Gastrocnemius medialis (tissue), 4 donors: ENCODE measurements around the gene SPTBN2. TPM values are rescaled to one million over a fixed set of nuclear protein-coding genes. Genes with fewer than 3 reads are reported as not detected.

Source experiments
- ATAC-seq, 2 donors: fragments of 150-250 bp; one replicate each; pipeline ENCODE4 v1.9.1; 2016
- DNase-seq, 2 donors: peaks; one replicate each; pipeline ENCODE4 v3.0.0-alpha.2; 2019
- H3K27ac ChIP-seq, 4 donors: fragments of 200-600 bp; sonication (generic); 1 replicate in 1 of 4; 2 replicates in 3 of 4; pipeline ENCODE4 v1.5.1; 2016 to 2018; ENCODE audit warnings: mild to moderate bottlenecking in 2 of 4, moderate library complexity in 1 of 4
- H3K27me3 ChIP-seq, 3 donors: fragments of 200-600 bp; sonication (generic) in 2 of 3; 1 replicate in 1 of 3; 2 replicates in 2 of 3; pipeline versions ENCODE4 v1.5.1 to v1.6.0; 2016 to 2019; ENCODE audit warnings: mild to moderate bottlenecking in 1 of 3, moderate library complexity in 1 of 3
- H3K36me3 ChIP-seq, 2 donors: fragments of 200-600 bp; sonication (generic) in 1 of 2; one replicate each; pipeline ENCODE4 v1.5.1; 2017 to 2018
- H3K4me1 ChIP-seq, 2 donors: fragments of 200-600 bp; sonication (generic) in 1 of 2; one replicate each; pipeline ENCODE4 v1.5.1; 2016 to 2017; ENCODE audit warnings: mild to moderate bottlenecking in 2 of 2
- H3K4me3 ChIP-seq, 4 donors: fragments of 200-600 bp; sonication (generic) in 3 of 4; 1 replicate in 1 of 4; 2 replicates in 3 of 4; pipeline ENCODE4 v1.5.1; 2016 to 2019; ENCODE audit warnings: mild to moderate bottlenecking in 2 of 4
- H3K9me3 ChIP-seq, 3 donors: fragments of 200-600 bp; sonication (generic) in 2 of 3; 1 replicate in 1 of 3; 2 replicates in 2 of 3; pipeline ENCODE4 v1.5.1; 2016 to 2019
- POLR2A ChIP-seq, 2 donors: fragments of 450-650 bp; IDR thresholded peaks; one replicate each; pipeline ENCODE4 v1.6.1; 2017; ENCODE audit warnings: antibody characterized with exemption in 2 of 2, mild to moderate bottlenecking in 2 of 2, moderate library complexity in 2 of 2
- in situ Hi-C, 4 donors: fragments of 200-750 bp; cut with MboI; loops; one replicate each; pipeline versions ENCODE4 v1.15.0 to v1.8.0; 2017; ENCODE audit warnings: low sequenced_read_pairs in 4 of 4
- intact Hi-C: fragments of 100-400 bp; cut with DNase I; formaldehyde crosslinking; loops from one replicate; pipeline ENCODE4 v1.15.1; 2023; ENCODE audit warnings: low total_unique reads
- total RNA-seq, 4 donors: library from RNA; depleted of rRNA; stranded (reverse); fragments of >200 nt; gene quantifications; one replicate each; pipeline versions ENCODE4 v1.1.0 to v1.2.3, GENCODE V29; 2016
- TF ChIP-seq, protein P1 (sequence below), 5 experiments: fragments of 450-650 bp in 3 of 5; fragments of 200-600 bp in 2 of 5; sonication (generic) in 2 of 5; IDR thresholded peaks in 4 of 5; conservative IDR thresholded peaks in 1 of 5; 1 replicate in 4 of 5; 2 replicates in 1 of 5; pipeline ENCODE4 v1.5.1; 2016 to 2019; ENCODE audit warnings: antibody characterized with exemption in 5 of 5, mild to moderate bottlenecking in 3 of 5, moderate library complexity in 3 of 5

SPTBN2 gene
- total RNA-seq, 4 donors from 2014 or later: 0.40 to 1.5 (median 1.0) TPM

DNA sequence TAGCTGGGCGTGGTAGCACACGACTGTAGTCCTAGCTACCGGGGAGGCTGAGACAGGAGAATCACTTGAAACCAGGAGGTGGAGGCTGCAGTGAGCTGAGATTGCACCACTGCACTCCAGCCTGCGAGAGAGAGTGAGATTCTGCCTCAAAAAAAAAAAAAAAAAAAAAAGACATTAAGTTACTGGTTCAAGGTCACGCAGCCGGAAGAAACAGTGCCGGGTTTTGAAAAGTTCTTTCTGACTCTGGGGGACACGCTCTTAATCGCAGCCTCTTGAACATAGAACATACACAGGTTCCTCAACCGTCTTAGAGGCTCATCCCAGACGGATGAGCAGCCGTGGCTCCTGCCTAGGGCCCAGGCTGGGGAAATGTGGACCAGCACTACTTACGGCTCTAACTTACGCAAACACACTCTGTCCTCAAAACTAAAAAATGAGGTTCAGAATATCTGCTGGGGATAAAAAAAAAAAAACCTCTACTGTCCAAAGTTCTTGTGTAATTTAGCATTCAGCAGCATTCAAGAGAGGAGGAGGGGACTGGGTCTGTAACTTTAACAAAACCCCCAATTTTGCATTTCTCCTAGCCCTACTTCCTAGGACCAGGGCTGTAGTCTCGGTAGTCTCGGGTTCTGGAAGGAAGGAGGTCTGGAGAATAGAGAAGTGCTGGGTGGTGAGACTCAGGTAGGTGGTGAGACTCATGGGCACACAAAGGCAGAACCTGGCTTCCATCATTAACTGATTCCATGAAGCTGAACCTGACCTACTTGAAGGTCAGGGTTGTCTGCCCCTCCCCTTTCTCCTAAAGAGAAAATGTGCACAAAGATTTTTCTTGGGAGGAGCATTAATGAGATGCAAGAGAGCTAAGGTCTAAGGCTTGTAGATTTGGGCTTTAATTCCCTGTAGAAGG, 6.0 kb downstream of the SPTBN2 start:
- Histone ChIP-seq H3K9me3 (no peaks in the 10 kb centered on the region), H3K4me1 (no peaks in the 10 kb centered on the region), H3K36me3 (no peaks in the 10 kb centered on the region), H3K27me3 (peaks cover 18 to 29% (median 19%) of the 10 kb centered on the region in 3 donors), H3K27ac (no peak overlapping the region), H3K4me3 (no peak overlapping the region)
- in situ Hi-C loops: no loop called here
- TF ChIP-seq POLR2A (IDR thresholded peaks at IDR 0.05): no peak
- TF ChIP-seq, protein P1, sequence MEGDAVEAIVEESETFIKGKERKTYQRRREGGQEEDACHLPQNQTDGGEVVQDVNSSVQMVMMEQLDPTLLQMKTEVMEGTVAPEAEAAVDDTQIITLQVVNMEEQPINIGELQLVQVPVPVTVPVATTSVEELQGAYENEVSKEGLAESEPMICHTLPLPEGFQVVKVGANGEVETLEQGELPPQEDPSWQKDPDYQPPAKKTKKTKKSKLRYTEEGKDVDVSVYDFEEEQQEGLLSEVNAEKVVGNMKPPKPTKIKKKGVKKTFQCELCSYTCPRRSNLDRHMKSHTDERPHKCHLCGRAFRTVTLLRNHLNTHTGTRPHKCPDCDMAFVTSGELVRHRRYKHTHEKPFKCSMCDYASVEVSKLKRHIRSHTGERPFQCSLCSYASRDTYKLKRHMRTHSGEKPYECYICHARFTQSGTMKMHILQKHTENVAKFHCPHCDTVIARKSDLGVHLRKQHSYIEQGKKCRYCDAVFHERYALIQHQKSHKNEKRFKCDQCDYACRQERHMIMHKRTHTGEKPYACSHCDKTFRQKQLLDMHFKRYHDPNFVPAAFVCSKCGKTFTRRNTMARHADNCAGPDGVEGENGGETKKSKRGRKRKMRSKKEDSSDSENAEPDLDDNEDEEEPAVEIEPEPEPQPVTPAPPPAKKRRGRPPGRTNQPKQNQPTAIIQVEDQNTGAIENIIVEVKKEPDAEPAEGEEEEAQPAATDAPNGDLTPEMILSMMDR (IDR thresholded peaks at IDR 0.05 in 4 of 5, conservative IDR thresholded peaks at IDR 0.05 in 1 of 5): no peak
- no peak for ATAC-seq
- no peak for DNase-seq
- intact Hi-C loops: no loop called here

DNA sequence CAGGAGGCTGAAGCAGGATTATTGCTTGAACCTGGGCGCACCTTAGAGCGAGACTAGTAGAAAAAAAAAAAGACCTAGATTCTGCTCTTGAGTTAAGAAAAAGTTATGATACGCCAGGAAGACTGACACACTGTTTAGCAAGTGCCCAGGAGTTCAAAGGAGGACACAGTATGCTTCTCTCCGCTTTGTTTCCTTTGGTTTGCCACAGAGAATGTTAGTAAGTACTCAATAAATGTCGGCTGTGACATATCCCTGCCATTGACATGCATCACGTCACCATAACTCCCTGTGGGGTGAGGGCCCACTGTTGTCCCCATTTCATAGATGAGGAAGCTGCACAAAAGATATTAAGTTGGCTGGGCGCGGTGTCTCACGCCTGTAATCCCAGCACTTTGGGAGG, 7.1 kb downstream of the SPTBN2 start:
- no peak for TF ChIP-seq POLR2A (IDR thresholded peaks at IDR 0.05)
- TF ChIP-seq, protein P1 (IDR thresholded peaks at IDR 0.05 in 4 of 5, conservative IDR thresholded peaks at IDR 0.05 in 1 of 5): no peak
- Histone ChIP-seq H3K4me1 (no peaks in the 10 kb centered on the region), H3K9me3 (no peaks in the 10 kb centered on the region), H3K4me3 (no peak overlapping the region), H3K36me3 (no peaks in the 10 kb centered on the region), H3K27ac (no peak overlapping the region), H3K27me3 (peaks cover 13 to 23% (median 13%) of the 10 kb centered on the region in 3 donors)
- in situ Hi-C loops (no loop called here), intact Hi-C loops (no loop called here)
- ATAC-seq: no peak
- no peak for DNase-seq

DNA sequence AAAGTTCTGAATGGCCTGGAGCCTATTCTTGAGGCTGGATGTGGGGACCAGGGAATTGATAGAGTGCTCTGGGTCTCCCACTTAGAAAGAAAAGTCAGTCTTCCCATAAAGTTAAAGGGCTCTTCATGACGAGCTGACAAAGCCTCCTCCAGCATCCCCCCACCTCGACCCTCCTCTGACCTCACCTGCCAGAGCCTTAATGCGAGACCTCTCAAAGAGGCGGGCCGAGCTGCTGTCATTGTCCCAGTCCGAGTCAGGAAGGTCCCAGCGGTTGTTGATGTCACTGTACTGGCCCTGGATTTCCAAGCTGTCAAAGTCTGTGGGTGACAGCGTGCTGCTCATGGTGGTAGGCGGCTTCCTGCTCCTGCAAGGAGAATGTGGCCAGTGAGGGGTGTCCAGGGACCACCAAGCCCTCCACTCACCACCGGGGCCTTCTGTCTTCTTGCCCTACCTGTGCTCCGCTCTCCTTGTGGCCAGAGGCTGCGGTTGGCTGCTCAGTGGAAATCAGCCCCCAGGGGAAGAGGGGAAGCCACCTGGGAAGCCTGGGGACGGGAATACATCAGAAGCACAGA, 8.0 kb downstream of the SPTBN2 start:
- no peak for TF ChIP-seq POLR2A (IDR thresholded peaks at IDR 0.05)
- TF ChIP-seq, protein P1 (IDR thresholded peaks at IDR 0.05 in 4 of 5, conservative IDR thresholded peaks at IDR 0.05 in 1 of 5): no peak
- DNase-seq: no peak
- in situ Hi-C loops: no loop called here
- Histone ChIP-seq H3K36me3 (no peaks in the 10 kb centered on the region), H3K9me3 (no peaks in the 10 kb centered on the region), H3K27me3 (peaks cover 4 to 14% (median 5%) of the 10 kb centered on the region in 3 donors), H3K27ac (no peak overlapping the region), H3K4me1 (no peaks in the 10 kb centered on the region), H3K4me3 (no peak overlapping the region)
- no peak for ATAC-seq
- intact Hi-C loops: no loop called here

DNA sequence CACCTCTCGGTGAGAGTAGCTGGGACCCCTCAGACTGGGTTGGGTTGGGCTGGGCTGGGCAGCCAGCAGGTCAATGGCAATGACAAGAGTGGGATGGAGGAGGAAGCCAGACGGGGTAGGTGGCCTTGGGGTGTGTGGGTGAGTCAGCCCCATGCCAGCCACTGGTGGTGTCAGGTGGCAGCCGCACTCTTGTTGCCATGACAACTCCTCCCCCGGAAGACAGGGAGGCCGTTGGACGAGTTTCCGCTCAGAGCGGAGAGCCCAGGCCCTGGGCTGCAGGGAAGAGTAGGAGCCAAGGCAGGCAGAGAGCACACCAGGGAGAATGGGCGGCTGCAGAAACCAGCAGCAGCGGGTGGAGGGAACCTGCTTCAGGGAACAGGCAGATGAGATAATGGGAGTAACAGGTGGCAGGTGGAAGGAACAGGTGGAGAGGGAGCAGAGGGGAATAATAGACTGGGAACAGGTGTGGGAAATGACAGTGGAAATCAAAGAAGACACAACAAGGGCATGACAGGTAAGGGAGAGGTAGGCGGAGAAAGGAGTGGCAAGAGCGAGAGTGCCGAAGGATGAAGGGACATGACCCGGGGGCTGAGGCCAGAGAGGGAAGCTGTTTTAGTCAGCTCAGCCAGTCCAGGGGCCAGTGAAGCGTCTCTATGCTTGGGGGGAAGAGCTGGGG, 8.7 kb downstream of the SPTBN2 start:
- ATAC-seq (no peak), DNase-seq (no peak)
- H3K4me1 ChIP-seq: no peaks in the 10 kb centered on the region
- no peaks in the 10 kb centered on the region for H3K9me3 ChIP-seq
- no peaks in the 10 kb centered on the region for H3K36me3 ChIP-seq
- H3K27me3 ChIP-seq: peaks cover 0 to 8% (median under 1%) of the 10 kb centered on the region in 3 donors
- intact Hi-C loops: no loop called here
- H3K27ac ChIP-seq: no peak overlapping the region
- TF ChIP-seq POLR2A (IDR thresholded peaks at IDR 0.05): no peak
- TF ChIP-seq, protein P1 (IDR thresholded peaks at IDR 0.05 in 4 of 5, conservative IDR thresholded peaks at IDR 0.05 in 1 of 5): no peak
- in situ Hi-C loops: no loop called here
- no peak overlapping the region for H3K4me3 ChIP-seq
